Dermis microvascular lymphatic vessel endothelial cell (primary cell): ENCODE results near the gene ERC2. TPM values are rescaled to one million over a fixed set of nuclear protein-coding genes. Genes with fewer than 3 reads are reported as not detected.

Source experiments
- DNase-seq, 2 donors: peaks; one replicate each; pipeline versions ENCODE4 v3.0.0 to v3.0.0-alpha.2; 2010; ENCODE audit warnings: low read depth in 2 of 2
- total RNA-seq: library from RNA; depleted of rRNA; stranded (reverse); fragments of >200 nt; gene quantifications from 2 replicates; pipeline ENCODE4 v1.2.1, GENCODE V29; 2014

The ERC2 gene
- total RNA-seq, 1 donor from 2014 or later = 1.5 TPM

DNA sequence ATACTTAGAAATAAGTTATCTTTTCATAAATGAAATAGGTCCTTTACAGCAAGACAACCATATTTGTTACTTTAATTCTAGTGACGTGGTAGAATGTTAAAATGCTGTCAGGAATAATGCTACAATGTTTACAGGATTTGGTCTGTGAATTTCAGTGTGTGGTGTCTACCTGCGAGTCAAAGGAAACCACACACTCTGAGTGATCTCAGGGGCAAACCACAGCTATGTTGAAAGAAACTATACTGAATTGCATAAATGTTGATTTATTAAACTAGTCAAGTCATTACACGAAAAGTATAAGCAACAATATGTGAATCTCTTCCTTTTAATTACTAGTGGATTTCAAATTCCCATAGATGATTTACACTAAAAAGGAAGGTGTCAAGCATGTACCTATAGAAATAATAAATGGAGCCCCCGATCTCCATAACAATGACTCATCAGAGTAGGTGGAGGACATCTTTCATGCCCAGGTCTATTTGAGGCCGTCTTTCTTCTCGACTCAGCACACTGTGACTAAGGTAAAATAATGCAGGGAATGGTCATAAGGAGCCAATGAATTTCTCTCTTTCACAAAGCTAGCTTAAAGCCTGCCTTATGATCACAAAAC, 463.0 kb downstream of the ERC2 start:
- no peak for DNase-seq

DNA sequence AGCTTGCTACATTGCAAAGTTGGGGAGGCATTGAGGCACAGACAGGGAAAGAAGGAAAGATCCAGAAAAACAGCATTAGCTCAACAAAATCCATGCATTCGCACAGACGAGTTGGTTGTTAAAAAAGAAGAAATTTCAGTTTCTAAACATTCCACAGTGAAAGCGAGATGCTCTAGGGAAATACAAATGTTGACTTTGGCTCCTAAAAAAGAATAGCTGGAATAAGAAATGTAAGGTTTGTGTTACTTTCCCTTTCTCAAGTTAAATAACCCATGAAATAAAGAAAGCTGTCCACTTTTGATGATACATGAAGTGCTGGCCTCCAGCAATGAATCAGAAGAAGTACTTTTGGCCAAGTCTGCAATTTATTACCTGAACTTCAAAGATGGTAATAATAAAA, 465.1 kb downstream of the ERC2 start:
- no peak for DNase-seq

- DNase-seq = no peak
Measured at GRCh38 chr3:56001991-56002390, 466.3 kb downstream of the ERC2 start.

DNA sequence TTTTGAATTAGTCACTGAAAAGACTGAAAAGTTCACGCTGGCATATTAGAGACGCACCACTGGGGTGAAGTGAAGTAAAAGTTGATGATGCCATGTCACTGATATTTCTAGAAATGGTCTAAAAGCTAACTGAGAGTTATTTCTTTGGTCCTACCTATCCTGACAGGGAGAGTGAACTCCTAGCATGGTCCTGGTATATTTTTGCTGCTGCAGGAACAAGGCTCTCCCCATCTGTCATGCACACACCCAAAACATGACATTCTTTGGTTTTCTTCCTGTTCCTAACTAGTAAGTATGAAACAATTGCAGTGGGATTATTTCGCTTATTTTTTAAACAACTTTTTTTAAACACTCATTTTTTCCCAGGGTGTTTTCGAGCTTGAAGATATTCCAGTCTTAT, 466.7 kb downstream of the ERC2 start:
- DNase-seq = no peak

DNA sequence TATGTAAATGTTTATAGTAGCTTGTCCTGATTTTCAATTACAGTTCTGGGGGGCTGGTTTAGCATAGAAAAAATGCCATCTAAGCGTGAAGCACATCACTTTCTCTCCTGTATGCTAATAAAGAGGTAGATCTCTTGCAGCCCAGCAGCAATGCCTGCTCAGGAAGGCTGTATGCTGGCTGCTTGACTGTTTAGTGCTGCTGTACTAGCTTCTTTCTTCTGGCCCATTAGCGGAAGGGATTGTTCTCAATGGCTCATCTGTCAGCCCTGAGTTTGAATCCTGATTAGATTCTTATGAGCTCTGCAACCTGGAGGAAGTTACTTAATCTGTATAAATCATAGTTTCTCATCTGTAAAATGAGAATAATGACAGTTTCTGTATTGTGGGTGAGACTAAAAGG, 478.9 kb downstream of the ERC2 start:
- no peak for DNase-seq

GRCh38 chr3:55988905-55989304, 479.4 kb downstream of the ERC2 start:
- no peak for DNase-seq

- DNase-seq = no peak
Measured at GRCh38 chr3:55984626-55985025, 483.6 kb downstream of the ERC2 start.

DNA sequence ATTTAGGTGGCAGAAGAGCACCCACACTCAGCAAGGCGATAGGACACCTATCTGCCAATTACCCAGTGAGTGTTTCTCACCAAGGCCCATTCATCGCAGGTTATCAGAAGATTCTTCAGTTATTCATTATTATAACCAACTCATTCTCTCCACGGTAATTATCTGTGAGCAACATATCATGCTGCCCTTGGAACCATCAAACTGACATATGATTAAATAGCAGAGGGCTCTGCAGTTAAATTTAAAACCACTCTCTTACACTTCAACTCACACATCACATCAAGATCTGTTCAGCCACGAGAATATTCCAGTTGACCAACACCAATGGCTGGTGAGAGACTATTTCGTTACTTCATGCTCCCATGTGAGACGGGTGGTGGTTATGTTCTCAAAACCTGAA, 489.3 kb downstream of the ERC2 start:
- no peak for DNase-seq

- DNase-seq = no peak
Measured at GRCh38 chr3:55974421-55975165, 493.7 kb downstream of the ERC2 start.

DNA sequence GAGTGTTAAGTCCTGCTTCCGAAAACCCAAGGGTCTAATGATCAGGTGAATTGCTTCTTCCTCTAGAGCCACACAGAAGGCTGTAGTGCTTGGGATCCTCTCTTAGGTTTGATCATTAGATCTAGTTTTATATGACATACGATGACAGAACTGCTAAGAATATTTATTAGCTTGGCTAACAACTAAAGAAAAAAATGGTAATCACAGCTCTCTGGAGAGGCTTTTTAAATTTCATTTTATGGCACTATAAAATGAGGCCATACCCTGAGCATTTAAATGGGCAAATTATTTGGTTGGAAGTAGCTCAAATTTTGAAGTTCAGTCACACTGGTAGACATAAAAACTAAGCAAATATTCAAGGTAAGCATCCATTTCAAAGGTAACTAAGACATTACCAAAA, 498.6 kb downstream of the ERC2 start:
- no peak for DNase-seq

DNA sequence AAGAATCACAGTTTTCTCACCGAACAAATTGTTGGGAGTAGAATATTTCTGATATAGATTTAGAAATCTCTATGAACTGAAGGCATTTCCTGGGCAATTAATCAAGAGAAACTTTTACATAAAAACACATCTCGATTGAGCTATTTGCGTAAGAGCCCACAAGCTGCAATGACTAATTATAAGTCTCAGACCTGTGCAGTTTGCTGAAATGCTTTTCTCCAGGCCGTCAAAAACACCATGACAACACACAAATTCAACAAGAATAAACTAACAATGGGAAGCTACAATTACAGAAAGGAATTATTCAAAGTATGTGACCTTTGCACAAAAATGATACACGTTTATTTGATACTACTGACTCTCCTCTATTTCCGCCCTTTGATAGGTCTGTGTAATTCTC, 499.9 kb downstream of the ERC2 start:
- peak in 1 of 2 donors; percentile 28 for DNase-seq

GRCh38 chr3:55966566-55966965, 501.7 kb downstream of the ERC2 start:
- DNase-seq = no peak

GRCh38 chr3:55965776-55966175, 502.5 kb downstream of the ERC2 start:
- DNase-seq = no peak

DNA sequence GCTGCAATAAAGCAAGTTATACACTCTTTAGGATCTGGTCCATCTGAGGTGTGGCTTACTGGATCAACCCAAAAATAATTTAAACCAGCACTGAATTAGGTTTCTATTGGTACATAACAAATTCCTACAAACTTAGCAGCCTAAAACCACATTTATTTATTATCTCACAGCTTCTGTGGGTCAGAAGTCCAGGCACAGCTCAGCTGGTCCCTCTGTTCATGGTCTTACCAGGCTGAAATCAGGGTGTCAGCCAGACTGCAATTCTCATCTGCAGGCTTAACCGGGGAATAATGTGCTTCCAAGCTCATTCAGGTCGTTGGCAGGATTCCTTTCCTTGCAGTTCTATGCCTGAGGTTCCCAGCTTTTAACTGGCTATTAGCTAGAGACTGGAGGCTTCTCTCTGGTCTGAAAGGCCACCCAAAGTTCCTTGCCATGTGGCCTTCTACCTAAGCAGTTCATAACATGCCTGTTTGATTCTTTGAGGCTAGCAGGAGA, 503.7 kb downstream of the ERC2 start:
- DNase-seq = no peak

DNA sequence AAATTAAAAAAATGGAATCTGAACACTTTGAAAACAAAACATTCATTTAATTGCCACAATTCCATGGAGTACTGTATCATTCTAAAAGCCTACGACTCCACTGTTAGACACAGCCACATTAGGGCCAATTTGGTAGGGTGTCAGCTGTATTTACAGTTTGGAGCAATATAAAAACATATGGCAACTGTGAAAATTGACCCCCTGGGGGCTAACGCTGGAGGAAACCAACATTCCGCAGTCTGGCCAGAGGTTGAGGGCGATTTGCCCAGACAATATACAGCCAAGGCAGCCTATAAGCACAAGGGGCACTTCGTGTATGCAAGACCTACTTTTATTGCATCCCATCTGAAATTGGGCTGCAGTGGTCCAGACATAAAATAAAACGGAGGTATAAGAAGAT, 504.7 kb downstream of the ERC2 start:
- no peak for DNase-seq

DNA sequence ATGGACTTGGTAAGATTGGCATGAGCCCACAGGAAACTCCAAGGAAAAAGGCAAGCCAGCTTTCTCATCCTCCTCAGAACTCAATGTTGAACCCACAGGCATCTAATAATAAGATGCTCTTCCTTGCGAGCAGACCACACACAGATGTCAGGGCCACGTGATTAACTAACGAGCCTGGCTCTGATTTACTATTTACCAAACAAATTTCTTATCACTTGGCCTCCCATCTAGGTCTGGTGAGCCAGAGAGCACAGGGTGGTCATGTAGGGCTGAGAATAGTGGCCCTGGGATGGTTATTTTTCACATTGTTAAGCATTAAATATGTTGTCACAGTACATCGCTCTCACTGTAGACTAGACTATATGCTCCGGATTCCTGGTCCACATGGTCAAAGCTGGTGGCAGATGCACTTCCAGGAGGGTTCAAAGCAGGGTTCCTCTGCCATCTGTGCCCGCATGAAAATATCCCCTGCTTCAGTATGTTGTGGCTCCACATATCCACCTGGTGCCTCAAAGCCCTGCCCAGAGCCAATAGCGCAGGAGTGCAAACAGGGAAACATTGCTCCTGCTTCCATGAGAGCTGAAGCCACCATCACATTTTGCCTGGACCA, 508.7 kb downstream of the ERC2 start:
- no peak for DNase-seq

- DNase-seq = no peak
Measured at GRCh38 chr3:55958605-55959004, 509.7 kb downstream of the ERC2 start.

DNA sequence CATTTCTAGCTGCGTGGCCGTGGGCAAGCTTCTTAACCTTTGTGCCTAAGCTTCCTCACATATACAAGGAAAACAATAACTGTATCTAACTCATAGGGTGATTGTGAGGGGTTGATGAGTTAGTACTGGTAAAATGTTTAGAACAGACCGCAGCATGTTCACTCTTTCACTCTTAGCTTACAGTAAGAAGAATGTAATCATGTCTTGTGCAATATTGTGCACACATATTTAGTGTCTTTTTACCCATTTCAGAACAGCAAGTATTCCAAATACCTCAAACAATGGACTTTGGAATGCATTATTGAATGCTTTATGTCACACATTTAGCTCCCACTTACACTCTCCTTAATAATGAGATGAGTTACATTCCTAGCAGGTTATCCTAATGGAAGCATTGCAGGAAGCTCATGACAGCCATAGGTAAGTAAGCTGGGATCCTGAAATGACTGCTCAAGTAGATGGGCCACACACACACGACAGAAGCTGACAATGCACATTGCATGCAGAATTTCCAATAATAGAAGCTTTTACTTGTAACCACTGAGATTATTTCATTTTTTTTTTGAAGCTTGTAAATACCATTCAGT, 512.3 kb downstream of the ERC2 start:
- no peak for DNase-seq

DNA sequence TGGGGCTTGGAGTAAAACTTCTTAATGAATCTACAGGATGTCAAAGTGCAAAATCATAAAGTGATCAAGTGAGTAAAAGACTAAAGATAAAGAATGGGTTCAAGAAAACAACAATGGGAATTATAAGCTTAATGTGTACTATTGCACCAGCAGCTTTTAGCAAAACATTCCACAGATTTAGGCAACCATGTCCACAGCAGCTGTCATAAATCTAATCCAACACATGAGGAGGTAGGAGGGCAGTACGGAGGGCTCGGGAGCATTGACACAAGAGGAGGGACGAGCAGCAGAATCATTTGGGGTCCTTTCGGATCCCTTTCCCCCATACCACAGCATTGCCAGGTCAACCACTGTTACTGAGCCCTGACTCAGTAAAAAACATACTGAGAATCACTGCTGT, 516.9 kb downstream of the ERC2 start:
- DNase-seq = no peak

DNA sequence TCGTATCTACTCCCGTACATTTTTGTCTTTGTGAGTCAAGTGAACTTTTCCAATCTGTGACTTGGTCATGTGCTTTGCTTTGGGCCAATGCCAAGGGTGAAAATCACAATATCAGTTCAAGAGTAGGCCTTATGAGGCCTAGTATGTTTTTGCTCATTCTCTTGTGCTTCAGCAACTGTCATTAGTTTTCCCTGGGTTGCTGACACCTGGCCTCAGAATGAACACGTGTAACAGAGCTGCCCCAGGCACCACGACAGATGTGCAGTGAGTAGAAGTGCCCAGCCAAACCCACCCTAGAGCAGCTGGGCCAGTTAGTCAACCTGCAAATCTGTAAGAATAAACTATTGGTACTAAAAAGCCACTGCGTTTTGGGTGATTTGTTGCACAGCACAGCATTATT, 520.9 kb downstream of the ERC2 start:
- no peak for DNase-seq

DNA sequence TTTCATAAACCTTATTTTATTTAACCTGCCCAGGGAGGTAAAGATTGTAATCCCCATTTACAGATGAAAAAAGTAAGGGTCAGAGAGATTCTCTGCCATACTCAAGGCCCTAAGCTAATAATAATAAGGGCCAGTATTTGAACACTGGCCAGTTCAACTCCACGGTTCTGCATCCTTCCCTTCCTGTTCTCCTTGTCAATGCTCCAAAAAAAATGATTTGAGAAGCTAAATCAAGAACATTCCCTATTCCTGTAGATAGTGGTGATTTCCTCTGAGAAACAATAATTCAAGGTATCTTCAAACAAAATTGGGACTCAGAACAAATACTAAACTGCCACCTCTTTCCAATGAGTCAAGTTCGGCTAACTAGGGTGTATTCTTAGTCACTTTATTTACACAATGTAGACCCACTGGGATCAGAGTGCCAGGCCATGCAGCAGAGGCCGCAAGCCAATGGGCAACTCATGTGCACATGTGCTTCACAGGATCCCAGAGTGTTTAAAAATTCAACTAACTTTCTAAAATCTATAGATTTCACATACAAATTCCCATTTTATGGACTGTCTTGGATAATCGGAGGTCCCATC, 521.6 kb downstream of the ERC2 start:
- no peak for DNase-seq

DNA sequence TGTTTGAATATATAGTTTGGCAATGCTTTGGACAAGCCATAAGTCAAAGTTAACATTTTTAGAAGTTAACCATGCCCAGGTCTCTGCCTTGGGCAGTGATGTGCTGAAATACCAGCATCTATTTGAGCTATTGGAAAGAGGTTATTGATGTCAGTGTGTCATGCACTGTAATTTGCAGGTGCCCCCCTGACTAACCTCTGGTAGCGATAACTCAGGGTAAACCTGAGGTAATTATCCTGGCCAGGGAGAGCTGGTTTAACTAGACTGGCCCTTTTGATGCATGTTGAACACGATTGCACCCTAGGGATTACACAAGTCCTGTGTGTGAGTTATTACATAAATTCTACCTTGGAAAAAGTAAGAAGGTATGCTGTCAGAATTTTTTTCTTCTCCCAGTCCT, 525.4 kb downstream of the ERC2 start:
- DNase-seq = no peak
